Stimulated activated CD8-positive, alpha-beta memory T cell treated with anti-CD3 and anti-CD28 coated beads, Interleukin-4, amount 100 ng/mL, for 1 hour (primary cell): ENCODE data around the gene WDR86.

Source experiments
- DNase-seq, 2 donors: peaks; one replicate each; pipeline ENCODE4 v3.0.0-alpha.2; 2020; ENCODE audit warnings: low read depth in 2 of 2, low spot score in 1 of 2

WDR86 gene

GRCh38 chr7:151392002-151392401 lies 17.8 kb downstream of the WDR86 start:
- DNase-seq: no peak

DNA sequence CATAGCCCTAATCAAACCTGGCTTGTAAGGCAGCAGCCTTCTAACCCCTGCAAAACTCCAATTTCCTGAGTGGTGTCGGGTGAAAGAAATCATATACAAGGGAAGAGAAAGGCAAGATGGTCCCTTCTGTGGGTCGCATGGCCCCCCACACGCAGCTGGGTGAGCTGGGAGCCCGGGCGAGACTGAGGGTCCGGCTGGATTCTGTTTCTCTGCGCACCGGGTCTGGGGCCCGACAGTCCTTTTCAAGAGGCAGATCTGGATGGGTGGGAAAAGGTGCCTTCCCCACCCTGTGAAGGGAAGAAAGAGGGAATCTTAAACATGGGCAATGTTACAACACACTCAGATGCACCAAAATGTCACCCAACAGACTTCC lies 18.5 kb downstream of the WDR86 start:
- no peak for DNase-seq

DNA sequence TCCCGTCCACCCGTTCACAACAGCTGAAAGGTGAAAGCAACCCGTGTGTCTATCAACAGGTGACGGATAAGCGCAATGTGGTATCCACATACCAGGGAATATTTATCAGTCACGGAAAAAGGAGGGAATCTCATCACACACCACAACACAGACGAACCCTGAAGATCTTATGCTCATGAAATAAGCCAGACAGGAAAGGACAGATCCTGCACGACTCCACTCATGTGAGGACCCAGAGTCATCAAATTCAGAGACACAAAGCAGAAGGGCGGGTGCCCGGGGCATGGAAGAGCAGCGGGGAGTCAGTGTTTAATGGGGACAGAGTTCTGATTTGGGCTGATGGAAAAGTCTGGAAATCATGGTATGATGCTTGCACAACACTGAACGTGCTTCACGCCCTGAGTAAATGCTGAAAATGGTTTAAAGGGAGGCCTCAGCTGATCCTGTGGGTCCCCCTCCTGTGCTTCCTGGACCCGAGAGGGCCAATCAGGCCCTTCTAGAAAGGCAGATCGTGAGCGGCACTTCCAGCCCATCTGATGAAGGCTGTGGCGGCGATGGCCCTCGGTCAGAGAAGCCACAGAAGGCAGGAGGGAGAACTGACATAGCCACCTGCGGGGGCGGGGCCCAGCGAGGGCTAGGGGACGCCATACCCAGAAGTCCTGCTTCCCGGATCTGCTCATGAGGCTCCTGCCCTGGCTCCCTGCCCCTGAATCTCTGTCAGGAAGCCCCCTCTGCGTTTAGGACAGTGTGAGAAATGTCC lies 19.1 kb downstream of the WDR86 start:
- no peak for DNase-seq

DNA sequence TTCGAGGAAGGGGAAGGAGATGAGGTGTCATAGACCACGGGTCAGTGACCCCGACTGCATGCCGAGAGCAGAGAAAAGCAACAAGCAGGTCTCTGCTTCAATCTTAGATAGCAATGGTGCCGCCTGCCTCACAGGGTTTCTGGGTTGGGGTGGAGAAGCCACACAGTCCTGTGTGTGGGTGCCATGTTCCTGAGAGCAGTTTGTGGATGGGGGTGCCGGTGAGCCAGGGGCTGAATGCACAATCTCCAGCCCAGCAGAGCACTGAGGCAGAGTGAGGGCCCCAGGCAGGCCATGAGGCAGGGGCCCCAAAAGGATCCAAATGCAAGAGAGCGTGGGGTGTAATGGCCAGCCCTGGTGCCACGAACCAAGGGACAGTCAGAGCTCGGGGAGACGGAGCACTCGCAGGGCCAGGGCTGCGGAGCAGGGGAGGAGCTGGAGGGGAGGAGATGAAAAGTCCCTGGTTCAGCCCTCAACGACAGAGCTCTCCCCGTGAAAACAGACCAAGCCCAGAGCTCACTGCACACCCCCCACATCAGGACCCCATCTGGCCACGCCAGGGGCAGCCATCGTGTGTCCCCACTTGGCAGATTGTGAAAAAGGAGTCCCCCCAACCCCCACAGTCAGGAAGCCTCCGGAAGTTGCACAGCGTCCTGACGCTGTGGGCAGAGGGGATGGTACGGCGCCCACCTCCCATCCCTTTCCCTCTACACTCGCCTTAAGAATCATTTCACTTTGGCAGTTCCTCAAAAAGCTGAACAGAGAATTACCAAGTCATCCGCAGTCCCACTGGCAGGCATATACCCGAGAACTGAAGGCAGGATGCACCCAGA lies 19.9 kb downstream of the WDR86 start:
- DNase-seq: no peak

GRCh38 chr7:151389096-151389767 lies 20.6 kb downstream of the WDR86 start:
- no peak for DNase-seq

DNA sequence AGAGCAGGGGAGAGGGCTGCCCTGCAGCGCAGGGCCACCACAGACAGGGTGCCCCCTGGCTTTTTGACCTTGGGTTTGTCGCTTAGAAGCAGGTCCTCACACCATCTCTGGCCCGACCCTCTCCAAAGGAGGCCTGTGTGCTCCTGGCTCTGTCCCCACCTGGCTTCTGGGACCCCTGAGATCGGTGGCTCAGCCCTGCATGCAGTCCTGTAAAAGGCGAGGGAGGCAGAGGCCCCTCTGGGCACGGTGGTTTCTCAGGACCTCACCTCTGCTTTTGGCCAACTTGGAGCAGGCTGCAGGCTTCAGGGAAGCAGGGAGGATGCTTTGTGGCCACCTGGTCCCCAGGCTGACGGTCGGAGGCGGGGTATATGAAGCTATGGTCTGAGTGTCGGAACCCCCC lies 21.4 kb downstream of the WDR86 start:
- no peak for DNase-seq

GRCh38 chr7:151388007-151388297 lies 21.9 kb downstream of the WDR86 start:
- DNase-seq: no peak

DNA sequence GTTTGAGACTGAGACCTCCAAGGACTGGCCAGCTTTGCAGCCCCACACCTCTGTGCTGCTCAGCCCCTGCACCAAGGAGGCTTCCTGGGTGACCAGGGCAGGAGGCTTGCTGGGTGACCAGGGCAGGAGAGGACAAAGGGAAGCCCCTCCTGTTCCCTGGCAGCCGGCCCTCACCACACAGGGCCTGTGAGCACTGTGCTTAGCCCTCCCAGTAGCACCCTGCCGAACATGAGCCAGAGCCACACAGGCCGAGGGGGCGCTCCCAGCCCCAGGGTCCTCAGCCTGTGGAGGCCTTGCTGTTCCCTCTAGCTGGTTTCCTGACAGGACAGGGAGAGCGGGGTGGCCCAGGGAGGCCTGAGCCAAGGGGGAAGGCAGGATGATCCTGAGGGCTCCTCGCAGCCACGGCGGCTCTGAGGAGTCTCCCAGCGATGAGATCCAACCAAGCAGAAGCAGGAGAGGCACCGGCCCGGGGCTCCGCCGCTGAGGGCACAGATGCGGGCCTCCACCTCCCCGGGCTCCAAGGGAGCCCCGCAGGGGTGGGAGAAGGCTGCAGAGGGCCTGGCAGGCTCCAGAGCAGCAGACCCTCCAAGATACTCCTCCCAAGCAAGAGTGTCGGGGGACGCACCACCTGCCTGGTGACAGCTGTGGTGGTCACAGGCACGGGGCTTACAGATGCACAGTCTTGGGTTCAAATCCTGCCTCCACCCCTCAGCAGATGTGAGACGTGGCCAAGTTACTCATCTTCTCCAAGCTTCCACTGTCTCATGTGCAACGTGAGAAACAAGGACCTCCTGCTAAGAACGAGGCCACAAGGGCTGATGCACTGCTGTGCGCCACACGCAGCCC lies 22.5 kb downstream of the WDR86 start:
- no peak for DNase-seq

DNA sequence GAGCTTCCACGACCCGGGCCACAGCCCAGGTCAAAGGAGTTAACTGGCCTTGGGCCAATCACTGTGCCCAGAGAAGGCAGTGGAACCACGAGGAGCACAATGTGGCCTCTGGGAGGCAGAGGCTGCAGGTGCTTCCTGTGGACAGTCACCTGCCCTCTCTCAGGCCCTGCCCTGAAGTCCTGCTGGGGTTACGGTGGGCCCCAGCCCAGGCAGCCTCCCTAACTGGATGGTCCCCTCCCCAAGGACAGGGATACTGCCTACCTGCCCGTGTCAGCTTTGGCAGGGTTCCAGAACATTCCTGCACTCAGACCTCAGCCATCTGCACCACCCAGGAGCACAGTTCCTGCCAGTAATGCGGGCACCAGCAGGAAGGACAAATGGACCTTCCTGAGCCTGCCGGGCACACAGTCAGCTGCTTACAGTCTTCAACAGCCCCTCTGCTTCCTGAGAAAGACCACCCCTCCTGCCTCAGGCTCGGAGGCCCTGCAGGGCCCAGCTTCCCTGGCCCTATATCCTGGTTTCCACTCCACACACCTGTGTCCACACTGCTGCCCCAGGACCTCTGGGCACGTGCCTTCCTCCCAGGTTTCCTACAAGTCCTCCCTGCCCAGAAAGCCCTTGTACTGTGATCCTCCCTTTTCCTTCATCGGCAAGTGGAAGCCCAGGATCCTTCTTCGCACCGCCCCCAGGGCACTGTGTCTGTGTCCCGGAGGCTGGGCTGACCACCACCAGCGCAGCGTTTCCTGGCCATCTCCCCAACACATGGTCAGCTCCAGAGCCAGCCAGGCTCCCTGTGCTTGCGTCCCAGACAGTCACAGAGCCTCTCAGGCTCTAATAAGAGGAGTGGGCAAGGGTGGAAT lies 23.3 kb downstream of the WDR86 start:
- DNase-seq: no peak

DNA sequence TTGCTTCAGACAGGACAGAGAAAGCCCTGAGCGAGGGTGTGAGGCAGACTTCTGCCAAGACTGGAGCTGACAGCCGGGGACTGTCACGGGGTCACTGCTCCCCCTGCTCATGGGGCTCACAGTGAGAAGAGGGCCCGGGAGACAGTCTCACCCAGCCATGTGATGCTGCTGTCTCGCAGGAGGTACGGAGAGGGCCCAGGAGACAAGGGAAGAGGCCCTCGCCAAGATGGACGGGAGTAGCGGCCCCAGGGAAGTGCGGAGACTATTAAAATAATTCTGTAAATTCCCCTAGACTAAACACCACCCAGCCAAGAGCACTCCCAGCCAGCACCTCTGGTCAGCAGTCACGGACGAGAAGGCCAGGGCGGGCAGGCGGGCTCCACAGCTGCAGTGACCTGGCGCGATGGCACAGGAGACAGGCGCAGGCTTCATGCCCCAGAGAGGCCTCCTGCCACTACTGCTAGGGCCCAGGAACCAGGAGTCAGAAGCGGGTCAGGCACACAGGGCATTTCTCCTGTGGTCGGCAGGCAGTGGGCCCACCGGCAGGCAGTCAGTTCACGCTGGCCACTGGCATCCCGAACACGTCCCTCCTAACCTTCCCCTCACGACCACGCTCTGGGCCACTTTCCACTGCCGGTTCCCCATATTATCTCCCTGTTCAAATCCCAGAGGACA lies 24.1 kb downstream of the WDR86 start:
- no peak for DNase-seq

GRCh38 chr7:151384776-151385625 lies 24.8 kb downstream of the WDR86 start:
- no peak for DNase-seq

DNA sequence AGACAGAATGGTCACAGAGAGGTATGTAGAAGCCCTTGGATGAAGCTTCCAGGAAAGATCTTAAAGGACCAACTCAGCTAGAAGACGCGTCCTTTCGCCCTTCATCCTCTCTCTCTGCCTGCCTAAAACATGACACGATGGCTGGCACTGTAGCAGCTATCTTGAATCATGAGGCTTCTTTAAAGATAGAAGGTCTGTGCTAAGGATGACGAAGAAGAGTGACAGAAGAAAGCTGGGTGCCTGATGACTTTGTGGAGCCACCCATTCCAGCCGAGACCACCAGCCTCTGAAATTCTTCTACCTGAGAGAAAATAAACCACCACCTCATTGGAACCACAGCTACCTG lies 25.5 kb downstream of the WDR86 start:
- no peak for DNase-seq

GRCh38 chr7:151383638-151384351 lies 26.0 kb downstream of the WDR86 start:
- DNase-seq: no peak

DNA sequence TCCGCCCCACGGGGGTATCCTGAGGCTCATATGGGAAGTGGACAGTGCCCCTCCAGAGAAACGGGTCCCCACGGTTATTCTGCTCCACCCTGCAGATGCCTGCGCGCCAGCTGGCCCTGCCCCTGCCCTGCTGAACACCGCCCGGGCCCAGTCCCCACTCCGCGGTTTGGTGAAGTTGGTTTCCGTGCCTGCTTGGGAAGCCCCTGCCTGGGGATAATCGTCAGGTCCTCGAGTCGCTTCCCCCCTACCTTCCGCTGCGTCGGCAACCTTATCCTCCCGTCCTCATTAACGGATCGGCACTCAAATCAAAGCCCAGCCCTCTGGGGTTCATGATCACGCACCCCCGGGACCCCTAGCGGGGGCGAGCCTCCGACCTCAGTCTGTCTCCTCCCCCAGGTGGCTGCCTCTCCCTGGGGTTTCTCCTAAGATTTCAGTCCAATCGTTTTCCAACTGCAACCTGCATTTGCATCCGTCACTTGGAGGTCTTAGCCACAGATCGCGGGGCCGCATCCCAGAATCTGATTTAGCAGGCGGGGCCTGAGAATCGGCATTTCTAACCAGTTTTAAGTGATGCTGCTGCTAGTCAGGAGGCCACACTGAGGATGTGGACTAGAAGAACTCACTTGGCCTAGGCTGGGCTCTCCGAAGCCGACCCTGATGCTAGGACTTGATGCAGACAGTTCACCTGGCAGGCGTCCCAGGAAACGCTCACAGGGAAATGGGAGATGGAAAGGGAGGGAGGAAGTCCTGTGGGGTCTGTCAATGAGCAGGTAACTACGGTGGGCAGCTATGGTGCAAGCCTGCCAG lies 27.6 kb downstream of the WDR86 start:
- no peak for DNase-seq

DNA sequence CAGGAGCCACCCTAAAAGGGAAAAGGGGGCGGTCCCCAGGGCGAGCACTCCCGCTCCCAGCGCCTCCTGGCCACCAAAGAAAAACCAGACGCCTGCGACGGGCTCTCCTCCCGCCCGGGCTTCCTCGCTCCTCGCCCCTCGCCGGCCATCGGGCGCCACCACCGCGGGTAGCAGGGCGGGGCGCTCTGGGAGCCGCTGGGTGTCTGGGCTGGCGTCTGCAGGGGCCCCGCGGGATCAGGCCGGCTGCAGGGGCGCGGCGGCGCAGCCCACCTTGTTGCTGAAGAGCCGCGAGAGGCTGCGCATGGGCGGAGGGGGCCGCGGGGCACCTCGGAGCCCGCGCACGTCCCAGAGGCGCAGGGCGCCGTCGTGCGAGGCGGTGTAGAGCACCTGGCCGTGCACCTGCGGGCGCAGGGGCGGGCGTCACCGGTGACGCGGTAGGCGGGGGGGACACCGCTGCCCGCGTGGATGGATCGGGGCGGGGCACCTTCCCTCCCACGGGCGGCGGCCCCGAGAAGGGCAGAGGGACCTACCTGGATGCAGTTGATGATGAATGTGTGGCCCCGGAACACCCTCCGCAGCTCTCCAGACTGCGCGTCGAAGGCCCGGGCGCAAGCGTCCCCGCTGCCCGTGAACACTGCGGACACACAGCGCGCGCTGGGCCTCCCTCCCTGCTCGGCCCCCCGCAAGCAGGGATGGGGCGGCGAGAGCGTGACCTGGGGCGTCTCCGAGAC lies 28.3 kb downstream of the WDR86 start:
- DNase-seq: no peak

GRCh38 chr7:151381098-151381347 lies 28.8 kb downstream of the WDR86 start:
- no peak for DNase-seq
